ENCODE results near the gene FAM117B.

GRCh38 chr2:202612145-202612544, 22.6 kb upstream of the FAM117B start:
- TF ChIP-seq, protein P1, sequence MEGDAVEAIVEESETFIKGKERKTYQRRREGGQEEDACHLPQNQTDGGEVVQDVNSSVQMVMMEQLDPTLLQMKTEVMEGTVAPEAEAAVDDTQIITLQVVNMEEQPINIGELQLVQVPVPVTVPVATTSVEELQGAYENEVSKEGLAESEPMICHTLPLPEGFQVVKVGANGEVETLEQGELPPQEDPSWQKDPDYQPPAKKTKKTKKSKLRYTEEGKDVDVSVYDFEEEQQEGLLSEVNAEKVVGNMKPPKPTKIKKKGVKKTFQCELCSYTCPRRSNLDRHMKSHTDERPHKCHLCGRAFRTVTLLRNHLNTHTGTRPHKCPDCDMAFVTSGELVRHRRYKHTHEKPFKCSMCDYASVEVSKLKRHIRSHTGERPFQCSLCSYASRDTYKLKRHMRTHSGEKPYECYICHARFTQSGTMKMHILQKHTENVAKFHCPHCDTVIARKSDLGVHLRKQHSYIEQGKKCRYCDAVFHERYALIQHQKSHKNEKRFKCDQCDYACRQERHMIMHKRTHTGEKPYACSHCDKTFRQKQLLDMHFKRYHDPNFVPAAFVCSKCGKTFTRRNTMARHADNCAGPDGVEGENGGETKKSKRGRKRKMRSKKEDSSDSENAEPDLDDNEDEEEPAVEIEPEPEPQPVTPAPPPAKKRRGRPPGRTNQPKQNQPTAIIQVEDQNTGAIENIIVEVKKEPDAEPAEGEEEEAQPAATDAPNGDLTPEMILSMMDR (IDR thresholded peaks at IDR 0.05) = no peak
- TF ChIP-seq POLR2A (IDR thresholded peaks at IDR 0.05) (no peak), POLR2AphosphoS5 (IDR thresholded peaks at IDR 0.05) (no peak)

All from sigmoid colon (tissue), 4 donors.